IgD-negative memory B cell (primary cell): ENCODE measurements around the gene PM20D2. TPM values are rescaled to one million over a fixed set of nuclear protein-coding genes. Genes with fewer than 3 reads are reported as not detected.

Experiments used
- H3K27ac Mint-ChIP-seq, 3 donors: one replicate each; pipeline ENCODE4 v1.8.0; 2020 to 2022; ENCODE audit warnings: mild to moderate bottlenecking in 3 of 3, mixed read lengths in 3 of 3, moderate library complexity in 1 of 3
- H3K27me3 Mint-ChIP-seq: one replicate; pipeline ENCODE4 v1.8.0; 2021; ENCODE audit warnings: mixed read lengths
- H3K36me3 Mint-ChIP-seq: one replicate; pipeline ENCODE4 v1.8.0; 2020; ENCODE audit warnings: mild to moderate bottlenecking, mixed read lengths
- H3K4me1 Mint-ChIP-seq, 3 donors: one replicate each; pipeline ENCODE4 v1.8.0; 2020 to 2022; ENCODE audit warnings: mixed read lengths in 3 of 3, mild to moderate bottlenecking in 1 of 3
- H3K4me3 Mint-ChIP-seq, 4 donors: one replicate each; pipeline ENCODE4 v1.8.0; 2020 to 2022; ENCODE audit warnings: mild to moderate bottlenecking in 4 of 4, mixed read lengths in 4 of 4, moderate library complexity in 3 of 4
- H3K9me3 Mint-ChIP-seq, 3 donors: one replicate each; pipeline ENCODE4 v1.8.0; 2020 to 2021; ENCODE audit warnings: mixed read lengths in 3 of 3, mild to moderate bottlenecking in 1 of 3
- polyA plus RNA-seq: library from polyadenylated mRNA; unstranded; fragments of 300-500 nt; fragmentation: Illumina TruSeq; gene quantifications from one replicate; pipeline ENCODE4 v1.2.3, GENCODE V29; 2021

The PM20D2 gene
- polyA plus RNA-seq, 1 donor from 2014 or later = 16.0 TPM

- Mint-ChIP-seq H3K36me3 (no peaks in the 10 kb centered on the region), H3K27ac (no peak overlapping the region), H3K27me3 (no peaks in the 10 kb centered on the region), H3K4me1 (peaks cover 0 to 2% (median 0%) of the 10 kb centered on the region in 3 donors), H3K9me3 (no peaks in the 10 kb centered on the region), H3K4me3 (no peak overlapping the region)
These were observed 11.9 kb upstream of the PM20D2 start for GRCh38 chr6:89133981-89134380.

GRCh38 chr6:89134723-89135122, 11.1 kb upstream of the PM20D2 start:
- H3K36me3 Mint-ChIP-seq = no peaks in the 10 kb centered on the region
- no peak overlapping the region for H3K27ac Mint-ChIP-seq
- H3K9me3 Mint-ChIP-seq = no peaks in the 10 kb centered on the region
- H3K4me3 Mint-ChIP-seq = no peak overlapping the region
- H3K4me1 Mint-ChIP-seq = peaks cover 0 to 2% (median 0%) of the 10 kb centered on the region in 3 donors
- H3K27me3 Mint-ChIP-seq = no peaks in the 10 kb centered on the region

GRCh38 chr6:89138173-89138572, 7.7 kb upstream of the PM20D2 start:
- peaks cover 5% of the 10 kb centered on the region for H3K36me3 Mint-ChIP-seq
- H3K27ac Mint-ChIP-seq = no peak overlapping the region
- no peak overlapping the region for H3K4me3 Mint-ChIP-seq
- H3K4me1 Mint-ChIP-seq = peaks cover 0 to 3% (median 0%) of the 10 kb centered on the region in 3 donors
- no peaks in the 10 kb centered on the region for H3K9me3 Mint-ChIP-seq
- H3K27me3 Mint-ChIP-seq = no peaks in the 10 kb centered on the region

- no peak overlapping the region for H3K27ac Mint-ChIP-seq
- H3K9me3 Mint-ChIP-seq = no peaks in the 10 kb centered on the region
- peak overlapping the region in 1 of 4 donors; percentile 60 for H3K4me3 Mint-ChIP-seq
- H3K4me1 Mint-ChIP-seq = peaks cover 7 to 10% (median 9%) of the 10 kb centered on the region in 3 donors
- no peaks in the 10 kb centered on the region for H3K27me3 Mint-ChIP-seq
- peaks cover 5% of the 10 kb centered on the region for H3K36me3 Mint-ChIP-seq
These were observed 6.1 kb upstream of the PM20D2 start for GRCh38 chr6:89139509-89140346.

- Mint-ChIP-seq H3K27ac (no peak overlapping the region), H3K4me3 (peak overlapping the region in 1 of 4 donors; percentile 15), H3K9me3 (no peaks in the 10 kb centered on the region), H3K36me3 (peaks cover 5% of the 10 kb centered on the region), H3K27me3 (no peaks in the 10 kb centered on the region), H3K4me1 (peaks cover 9 to 14% (median 11%) of the 10 kb centered on the region in 3 donors)
These were observed 5.3 kb upstream of the PM20D2 start for GRCh38 chr6:89140347-89141156.

GRCh38 chr6:89144354-89144906, 1.4 kb upstream of the PM20D2 start:
- Mint-ChIP-seq H3K36me3 (peaks cover 5% of the 10 kb centered on the region), H3K27ac (peak overlapping the region in 1 of 3 donors; percentile 55), H3K27me3 (no peaks in the 10 kb centered on the region), H3K4me1 (peaks cover 19 to 30% (median 30%) of the 10 kb centered on the region in 3 donors), H3K9me3 (no peaks in the 10 kb centered on the region), H3K4me3 (peak overlapping the region; percentile 5 to 97 (median 36))

- H3K4me1 Mint-ChIP-seq = peaks cover 19 to 34% (median 30%) of the 10 kb centered on the region in 3 donors
- H3K27ac Mint-ChIP-seq = peak overlapping the region; percentile 18 to 95 (median 80)
- H3K9me3 Mint-ChIP-seq = no peaks in the 10 kb centered on the region
- H3K27me3 Mint-ChIP-seq = no peaks in the 10 kb centered on the region
- peaks cover 5% of the 10 kb centered on the region for H3K36me3 Mint-ChIP-seq
- peak overlapping the region; percentile 93 to 98 (median 96) for H3K4me3 Mint-ChIP-seq
These were observed 532 bp upstream of the PM20D2 start for GRCh38 chr6:89145091-89145955.

- Mint-ChIP-seq H3K4me1 (peaks cover 18 to 34% (median 30%) of the 10 kb centered on the region in 3 donors), H3K27ac (peak overlapping the region in 2 of 3 donors; percentile 11 to 83), H3K9me3 (no peaks in the 10 kb centered on the region), H3K27me3 (no peaks in the 10 kb centered on the region), H3K4me3 (peak overlapping the region; percentile 84 to 94 (median 92)), H3K36me3 (peaks cover 4% of the 10 kb centered on the region)
These were observed 1.2 kb downstream of the PM20D2 start for GRCh38 chr6:89146718-89147700.

GRCh38 chr6:89148016-89148750, 2.3 kb downstream of the PM20D2 start:
- H3K27ac Mint-ChIP-seq = peak overlapping the region in 1 of 3 donors; percentile 10
- peaks cover 16 to 35% (median 34%) of the 10 kb centered on the region in 3 donors for H3K4me1 Mint-ChIP-seq
- no peaks in the 10 kb centered on the region for H3K27me3 Mint-ChIP-seq
- H3K36me3 Mint-ChIP-seq = no peaks in the 10 kb centered on the region
- H3K9me3 Mint-ChIP-seq = no peaks in the 10 kb centered on the region
- H3K4me3 Mint-ChIP-seq = peak overlapping the region in 2 of 4 donors; percentile 28 to 55

GRCh38 chr6:89154131-89154530, 8.3 kb downstream of the PM20D2 start:
- peaks cover 0 to 10% (median 7%) of the 10 kb centered on the region in 3 donors for H3K4me1 Mint-ChIP-seq
- H3K27ac Mint-ChIP-seq = no peak overlapping the region
- H3K4me3 Mint-ChIP-seq = no peak overlapping the region
- no peaks in the 10 kb centered on the region for H3K27me3 Mint-ChIP-seq
- H3K36me3 Mint-ChIP-seq = peaks cover 8% of the 10 kb centered on the region
- no peaks in the 10 kb centered on the region for H3K9me3 Mint-ChIP-seq

GRCh38 chr6:89160331-89161092, 14.7 kb downstream of the PM20D2 start:
- Mint-ChIP-seq H3K36me3 (peaks cover 18% of the 10 kb centered on the region), H3K4me3 (peak overlapping the region in 1 of 4 donors; percentile 28), H3K27ac (no peak overlapping the region), H3K9me3 (no peaks in the 10 kb centered on the region), H3K4me1 (peaks cover 0 to 3% (median 0%) of the 10 kb centered on the region in 3 donors), H3K27me3 (no peaks in the 10 kb centered on the region)

- H3K4me1 Mint-ChIP-seq = peaks cover 0 to 2% (median 0%) of the 10 kb centered on the region in 3 donors
- H3K27me3 Mint-ChIP-seq = no peaks in the 10 kb centered on the region
- no peak overlapping the region for H3K27ac Mint-ChIP-seq
- H3K36me3 Mint-ChIP-seq = peaks cover 17% of the 10 kb centered on the region
- no peaks in the 10 kb centered on the region for H3K9me3 Mint-ChIP-seq
- H3K4me3 Mint-ChIP-seq = no peak overlapping the region
These were observed 15.6 kb downstream of the PM20D2 start for GRCh38 chr6:89161326-89162046.
